Esophagus muscularis mucosa (tissue), 4 donors: Measurements from ENCODE around the gene SP110. TPM values are rescaled to one million over a fixed set of nuclear protein-coding genes. Genes with fewer than 3 reads are reported as not detected.

Experiments
- DNase-seq: peaks from one replicate; pipeline ENCODE4 v3.0.0-alpha.2; 2017; ENCODE audit errors: extremely low spot score
- H3K27ac ChIP-seq, 4 donors: fragments of 200-600 bp; sonication (generic); replicated peaks in 1 of 4; 1 replicate in 3 of 4; 2 replicates in 1 of 4; pipeline ENCODE4 v1.5.1; 2016 to 2019; ENCODE audit warnings: mild to moderate bottlenecking in 1 of 4
- H3K27me3 ChIP-seq, 4 donors: fragments of 200-600 bp; sonication (generic); one replicate each; pipeline versions ENCODE4 v1.5.1 to v1.6.0; 2016 to 2019
- H3K36me3 ChIP-seq, 4 donors: fragments of 200-600 bp; sonication (generic); one replicate each; pipeline ENCODE4 v1.5.1; 2016 to 2019
- H3K4me1 ChIP-seq, 4 donors: fragments of 200-600 bp; sonication (generic); one replicate each; pipeline ENCODE4 v1.5.1; 2016 to 2019
- H3K4me3 ChIP-seq, 4 donors: fragments of 200-600 bp; sonication (generic); 1 replicate in 2 of 4; 2 replicates in 2 of 4; pipeline ENCODE4 v1.5.1; 2016 to 2019; ENCODE audit warnings: mild to moderate bottlenecking in 4 of 4, moderate library complexity in 1 of 4
- H3K9me3 ChIP-seq, 4 donors: fragments of 200-600 bp; sonication (generic); 1 replicate in 3 of 4; 2 replicates in 1 of 4; pipeline ENCODE4 v1.5.1; 2016 to 2019
- CTCF ChIP-seq, 3 experiments: fragments of 200-600 bp in 2 of 3; fragments of 450-650 bp in 1 of 3; sonication (generic) in 2 of 3; IDR thresholded peaks; one replicate each; pipeline ENCODE4 v1.5.1; 2017 to 2019; ENCODE audit warnings: antibody characterized with exemption in 3 of 3, mild to moderate bottlenecking in 2 of 3, moderate library complexity in 1 of 3
- EP300 ChIP-seq: sonication (generic); formaldehyde crosslinking; IDR thresholded peaks from one replicate; pipeline ENCODE4 v1.6.1; 2017; ENCODE audit warnings: antibody characterized with exemption
- POLR2A ChIP-seq: fragments of 450-650 bp; IDR thresholded peaks from one replicate; pipeline ENCODE4 v1.6.1; 2017; ENCODE audit warnings: antibody characterized with exemption, moderate library complexity, mild to moderate bottlenecking, low read depth
- POLR2AphosphoS5 ChIP-seq, 2 donors: sonication (generic); formaldehyde crosslinking; IDR thresholded peaks; one replicate each; pipeline ENCODE4 v1.6.1; 2017; ENCODE audit warnings: antibody characterized with exemption in 2 of 2
- WGBS: methylation state at CpG from one replicate; pipeline ENCODE4 v1.1.5; 2018; 5-methylcytosine and 5-hydroxymethylcytosine counted together
- intact Hi-C: fragments of 100-400 bp; cut with DNase I; formaldehyde crosslinking; loops from one replicate; pipeline ENCODE4 v1.15.1; 2023
- total RNA-seq, 4 donors: library from RNA; depleted of rRNA; stranded (reverse); fragments of >200 nt; gene quantifications; one replicate each; pipeline versions ENCODE4 v1.1.0 to v1.2.1, GENCODE V29; 2016

The SP110 gene
- total RNA-seq, 4 donors from 2014 or later: 14.5 to 24.9 (median 18.8) TPM

- Histone ChIP-seq H3K27me3 (no peaks in the 10 kb centered on the region), H3K4me3 (no peak overlapping the region), H3K4me1 (no peaks in the 10 kb centered on the region), H3K27ac (no peak overlapping the region), H3K9me3 (no peaks in the 10 kb centered on the region), H3K36me3 (no peaks in the 10 kb centered on the region)
- WGBS: 100% methylated on average over 1 of the region's 1 CpG
- intact Hi-C loops: no loop called here
- DNase-seq: peak; percentile 50
- TF ChIP-seq CTCF (IDR thresholded peaks at IDR 0.05) (no peak), POLR2AphosphoS5 (IDR thresholded peaks at IDR 0.05) (no peak), POLR2A (no peak), EP300 (no peak)
These were observed 81.8 kb downstream of the SP110 start for GRCh38 chr2:230137902-230138539.

GRCh38 chr2:230135130-230135525, 84.7 kb downstream of the SP110 start:
- DNase-seq: no peak
- no peaks in the 10 kb centered on the region for H3K27me3 ChIP-seq
- WGBS: 34% methylated on average over 4 of the region's 4 CpGs
- no peaks in the 10 kb centered on the region for H3K9me3 ChIP-seq
- peaks cover 0 to 19% (median 14%) of the 10 kb centered on the region in 4 donors for H3K4me1 ChIP-seq
- H3K27ac ChIP-seq: no peak overlapping the region
- intact Hi-C loops: no loop called here
- H3K36me3 ChIP-seq: no peaks in the 10 kb centered on the region
- no peak overlapping the region for H3K4me3 ChIP-seq
- TF ChIP-seq POLR2A (no peak), EP300 (no peak), POLR2AphosphoS5 (IDR thresholded peaks at IDR 0.05) (no peak), CTCF (IDR thresholded peaks at IDR 0.05) (no peak)

GRCh38 chr2:230134496-230135129, 85.2 kb downstream of the SP110 start:
- peak; percentile 60 for DNase-seq
- Histone ChIP-seq H3K9me3 (no peaks in the 10 kb centered on the region), H3K36me3 (no peaks in the 10 kb centered on the region), H3K27ac (peak overlapping the region in 1 of 4 donors; percentile 44), H3K27me3 (no peaks in the 10 kb centered on the region), H3K4me3 (no peak overlapping the region), H3K4me1 (peaks cover 2 to 24% (median 14%) of the 10 kb centered on the region in 4 donors)
- WGBS: 56% methylated on average over 1 of the region's 1 CpG
- TF ChIP-seq CTCF (IDR thresholded peaks at IDR 0.05) (no peak), EP300 (no peak), POLR2AphosphoS5 (IDR thresholded peaks at IDR 0.05) (no peak), POLR2A (no peak)
- intact Hi-C loops: no loop called here

- no peaks in the 10 kb centered on the region for H3K27me3 ChIP-seq
- TF ChIP-seq POLR2AphosphoS5 (IDR thresholded peaks at IDR 0.05) (no peak), POLR2A (no peak), CTCF (IDR thresholded peaks at IDR 0.05) (no peak), EP300 (no peak)
- intact Hi-C loops: no loop called here
- WGBS: 36% methylated on average over 4 of the region's 4 CpGs
- H3K9me3 ChIP-seq: no peaks in the 10 kb centered on the region
- no peak overlapping the region for H3K4me3 ChIP-seq
- DNase-seq: peak; percentile 78
- H3K4me1 ChIP-seq: peaks cover 17 to 38% (median 27%) of the 10 kb centered on the region in 4 donors
- peak overlapping the region; percentile 50 to 71 (median 68) for H3K27ac ChIP-seq
- H3K36me3 ChIP-seq: no peaks in the 10 kb centered on the region
These were observed 88.4 kb downstream of the SP110 start for GRCh38 chr2:230131366-230131765.
